Neural progenitor cell (in vitro differentiated cells): ENCODE measurements around the gene KCNAB1. TPM values are rescaled to one million over a fixed set of nuclear protein-coding genes. Genes with fewer than 3 reads are reported as not detected.

Experiments
- DNase-seq: peaks from one replicate; pipeline ENCODE4 v3.0.0-alpha.2; 2016; ENCODE audit warnings: low spot score
- H2AFZ ChIP-seq: fragments of 200-600 bp; sonication (generic); replicated peaks from 2 replicates; pipeline ENCODE4 v1.6.1; 2016; ENCODE audit warnings: antibody characterized with exemption
- H3F3A ChIP-seq: fragments of 200-600 bp; sonication (generic); 2 replicates; pipeline ENCODE4 v1.6.1; 2016; ENCODE audit warnings: antibody characterized with exemption, low read depth
- H3K27ac ChIP-seq: fragments of 200-600 bp; sonication (generic); 2 replicates; pipeline ENCODE4 v1.5.1; 2016; ENCODE audit warnings: mild to moderate bottlenecking
- H3K27me3 ChIP-seq: fragments of 200-600 bp; sonication (generic); 2 replicates; pipeline ENCODE4 v1.6.1; 2016; ENCODE audit warnings: mild to moderate bottlenecking, moderate library complexity
- H3K36me3 ChIP-seq: fragments of 200-600 bp; sonication (generic); 2 replicates; pipeline ENCODE4 v1.5.1; 2016
- H3K4me1 ChIP-seq: fragments of 200-600 bp; sonication (generic); 2 replicates; pipeline ENCODE4 v1.6.1; 2016; ENCODE audit warnings: mixed run types
- H3K4me2 ChIP-seq: fragments of 200-600 bp; sonication (generic); 2 replicates; pipeline ENCODE4 v1.6.1; 2016
- H3K4me3 ChIP-seq: fragments of 200-600 bp; sonication (generic); 2 replicates; pipeline ENCODE4 v1.5.1; 2016
- H3K79me2 ChIP-seq: fragments of 200-600 bp; sonication (generic); 2 replicates; pipeline ENCODE4 v1.6.1; 2016; ENCODE audit warnings: low read depth
- H3K9ac ChIP-seq: fragments of 200-600 bp; sonication (generic); 2 replicates; pipeline ENCODE4 v1.6.1; 2016
- H3K9me3 ChIP-seq: fragments of 200-600 bp; sonication (generic); 2 replicates; pipeline ENCODE4 v1.5.1; 2016; ENCODE audit warnings: low read depth
- H4K20me1 ChIP-seq: fragments of 200-600 bp; sonication (generic); 2 replicates; pipeline ENCODE4 v1.6.1; 2016; ENCODE audit warnings: low read depth
- H3K27ac Mint-ChIP-seq: 3 replicates; pipeline ENCODE4 v1.8.0; 2021; ENCODE audit warnings: mixed read lengths
- H3K27me3 Mint-ChIP-seq: 2 replicates; pipeline ENCODE4 v1.8.0; 2022; ENCODE audit warnings: low read depth, mild to moderate bottlenecking, inconsistent platforms, moderate library complexity, mixed read lengths; ENCODE audit not compliant: insufficient read depth
- H3K36me3 Mint-ChIP-seq: 3 replicates; pipeline ENCODE4 v1.8.0; 2021; ENCODE audit warnings: mixed read lengths
- H3K4me1 Mint-ChIP-seq: 3 replicates; pipeline ENCODE4 v1.8.0; 2021; ENCODE audit warnings: mixed read lengths
- H3K4me3 Mint-ChIP-seq: 3 replicates; pipeline ENCODE4 v1.8.0; 2021; ENCODE audit warnings: mild to moderate bottlenecking, moderate library complexity, mixed read lengths
- H3K9me3 Mint-ChIP-seq: 3 replicates; pipeline ENCODE4 v1.8.0; 2020; ENCODE audit warnings: mixed read lengths
- CTCF ChIP-seq: fragments of 200-600 bp; sonication (generic); IDR thresholded peaks from 2 replicates; pipeline ENCODE4 v1.5.1; 2017; ENCODE audit warnings: antibody characterized with exemption, mild to moderate bottlenecking
- EZH2 ChIP-seq: fragments of 200-600 bp; sonication (generic); IDR thresholded peaks from 2 replicates; pipeline ENCODE4 v1.6.1; 2017; ENCODE audit warnings: antibody characterized with exemption, mild to moderate bottlenecking, moderate library complexity
- EZH2phosphoT487 ChIP-seq: fragments of 200-600 bp; sonication (generic); IDR thresholded peaks from 2 replicates; pipeline ENCODE4 v1.6.1; 2017; ENCODE audit warnings: antibody characterized with exemption
- total RNA-seq: library from RNA; depleted of rRNA; stranded (reverse); fragments of >200 nt; gene quantifications from 2 replicates; pipeline ENCODE4 v1.2.3, GENCODE V29; 2015; ENCODE audit warnings: low replicate concordance

Gene KCNAB1
- total RNA-seq, 1 donor from 2014 or later, result 0.24 TPM

GRCh38 chr3:156246961-156247725, 126.8 kb downstream of the KCNAB1 start:
- peaks cover 5% of the 10 kb centered on the region for H3K27me3 Mint-ChIP-seq
- no peak for DNase-seq
- H3K27ac Mint-ChIP-seq, result no peak overlapping the region
- Histone ChIP-seq H3K4me1 (peaks cover under 1% of the 10 kb centered on the region), H3K9me3 (no peaks in the 10 kb centered on the region), H3F3A (no peaks in the 10 kb centered on the region), H3K4me2 (no peak overlapping the region), H3K27ac (no peak overlapping the region), H3K79me2 (no peaks in the 10 kb centered on the region), H3K4me3 (no peak overlapping the region), H4K20me1 (no peaks in the 10 kb centered on the region), H3K9ac (no peak overlapping the region), H2AFZ (no peak overlapping the region), H3K36me3 (no peaks in the 10 kb centered on the region), H3K27me3 (no peaks in the 10 kb centered on the region)
- H3K4me3 Mint-ChIP-seq, result no peak overlapping the region
- no peaks in the 10 kb centered on the region for H3K36me3 Mint-ChIP-seq
- TF ChIP-seq EZH2phosphoT487 (no peak), EZH2 (no peak), CTCF (no peak)
- peaks cover 8% of the 10 kb centered on the region for H3K4me1 Mint-ChIP-seq
- no peaks in the 10 kb centered on the region for H3K9me3 Mint-ChIP-seq

GRCh38 chr3:156250550-156250949, 130.2 kb downstream of the KCNAB1 start:
- H3K27ac Mint-ChIP-seq, result no peak overlapping the region
- H4K20me1 ChIP-seq, result no peaks in the 10 kb centered on the region
- no peak overlapping the region for H3K9ac ChIP-seq
- H3F3A ChIP-seq, result no peaks in the 10 kb centered on the region
- H3K36me3 ChIP-seq, result no peaks in the 10 kb centered on the region
- H3K4me1 Mint-ChIP-seq, result peaks cover 15% of the 10 kb centered on the region
- H3K4me3 Mint-ChIP-seq, result no peak overlapping the region
- no peaks in the 10 kb centered on the region for H3K9me3 ChIP-seq
- H3K9me3 Mint-ChIP-seq, result no peaks in the 10 kb centered on the region
- H3K4me3 ChIP-seq, result no peak overlapping the region
- no peak overlapping the region for H2AFZ ChIP-seq
- H3K27ac ChIP-seq, result no peak overlapping the region
- H3K4me1 ChIP-seq, result peaks cover 12% of the 10 kb centered on the region
- H3K27me3 Mint-ChIP-seq, result peaks cover 5% of the 10 kb centered on the region
- H3K27me3 ChIP-seq, result no peaks in the 10 kb centered on the region
- no peaks in the 10 kb centered on the region for H3K36me3 Mint-ChIP-seq
- TF ChIP-seq EZH2phosphoT487 (no peak), EZH2 (no peak), CTCF (no peak)
- no peak for DNase-seq
- H3K79me2 ChIP-seq, result no peaks in the 10 kb centered on the region
- no peak overlapping the region for H3K4me2 ChIP-seq

GRCh38 chr3:156251424-156251823, 131.0 kb downstream of the KCNAB1 start:
- H3K36me3 ChIP-seq, result no peaks in the 10 kb centered on the region
- Mint-ChIP-seq H3K4me1 (peaks cover 15% of the 10 kb centered on the region), H3K27ac (no peak overlapping the region), H3K4me3 (no peak overlapping the region), H3K36me3 (no peaks in the 10 kb centered on the region), H3K9me3 (no peaks in the 10 kb centered on the region), H3K27me3 (peaks cover 5% of the 10 kb centered on the region)
- H3K4me1 ChIP-seq, result peaks cover 12% of the 10 kb centered on the region
- no peaks in the 10 kb centered on the region for H3K79me2 ChIP-seq
- H3K9ac ChIP-seq, result no peak overlapping the region
- no peak for TF ChIP-seq CTCF
- no peak for TF ChIP-seq EZH2
- TF ChIP-seq EZH2phosphoT487, result no peak
- no peaks in the 10 kb centered on the region for H4K20me1 ChIP-seq
- H3K27me3 ChIP-seq, result no peaks in the 10 kb centered on the region
- DNase-seq, result peak; percentile 22
- no peak overlapping the region for H3K4me2 ChIP-seq
- H3K4me3 ChIP-seq, result no peak overlapping the region
- H3F3A ChIP-seq, result no peaks in the 10 kb centered on the region
- no peak overlapping the region for H2AFZ ChIP-seq
- no peaks in the 10 kb centered on the region for H3K9me3 ChIP-seq
- no peak overlapping the region for H3K27ac ChIP-seq
